UCSD-AML1 (cell line): ENCODE measurements around the gene SLC25A27.
"Not testable (repeated sequence)": the region's sequence is repeated elsewhere in the genome, so short reads cannot be mapped to it uniquely, and the experiment has no call there.

Experiments
- DNase-seq: peaks from one replicate; lab custom pipeline; 2025; ENCODE audit not compliant: unreplicated experiment; lab: John Stamatoyannopoulos, UW

SLC25A27 gene, protein sequence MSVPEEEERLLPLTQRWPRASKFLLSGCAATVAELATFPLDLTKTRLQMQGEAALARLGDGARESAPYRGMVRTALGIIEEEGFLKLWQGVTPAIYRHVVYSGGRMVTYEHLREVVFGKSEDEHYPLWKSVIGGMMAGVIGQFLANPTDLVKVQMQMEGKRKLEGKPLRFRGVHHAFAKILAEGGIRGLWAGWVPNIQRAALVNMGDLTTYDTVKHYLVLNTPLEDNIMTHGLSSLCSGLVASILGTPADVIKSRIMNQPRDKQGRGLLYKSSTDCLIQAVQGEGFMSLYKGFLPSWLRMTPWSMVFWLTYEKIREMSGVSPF

DNA sequence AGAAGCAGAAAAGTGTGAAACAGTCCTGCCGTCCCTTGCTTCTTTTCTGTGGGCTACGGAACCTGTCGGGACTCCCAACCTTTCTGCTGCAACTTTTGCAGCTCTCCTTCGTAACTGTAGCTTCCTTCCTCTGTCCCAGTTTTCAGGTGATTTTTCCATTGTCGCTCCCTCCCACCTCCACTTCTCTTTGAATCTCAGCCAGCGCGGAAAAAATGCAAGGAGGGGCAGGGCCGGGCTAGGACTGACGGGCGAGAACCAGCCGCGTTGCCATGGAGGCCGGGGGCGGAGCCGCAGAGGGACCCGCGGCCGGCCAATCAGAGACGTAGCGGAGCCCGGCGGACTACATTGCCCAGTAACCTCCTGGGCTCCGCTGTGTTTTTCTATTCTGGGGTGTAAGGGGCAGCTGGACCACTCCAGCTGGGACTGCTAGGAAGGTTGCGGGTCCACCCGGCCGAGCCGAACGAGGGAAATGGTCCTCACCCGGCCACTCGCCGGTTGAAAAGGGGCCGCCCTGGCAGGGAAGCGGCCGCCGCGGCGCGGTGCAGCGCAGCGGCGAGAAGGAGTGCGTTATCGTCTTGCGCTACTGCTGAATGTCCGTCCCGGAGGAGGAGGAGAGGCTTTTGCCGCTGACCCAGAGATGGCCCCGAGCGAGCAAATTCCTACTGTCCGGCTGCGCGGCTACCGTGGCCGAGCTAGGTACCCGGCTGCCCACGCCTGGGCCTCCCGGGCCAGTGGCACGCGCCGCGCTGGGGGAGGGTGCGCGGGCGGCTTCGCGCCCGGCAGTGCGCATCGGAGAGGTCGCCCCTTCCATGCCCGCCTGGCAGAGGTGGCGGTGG is at the start of gene SLC25A27, which contains the start of gene CYP39A1:
Gene SLC25A27 (plus strand): TSS at position 373 of the 836 bp plus-strand sequence. CDS start 218 bp downstream, at position 591.
Gene CYP39A1 (minus strand): TSS at position 216 of the 836 bp plus-strand sequence. CDS start 236 bp downstream, outside the sequence.
- peak; percentile 77 for DNase-seq

DNA sequence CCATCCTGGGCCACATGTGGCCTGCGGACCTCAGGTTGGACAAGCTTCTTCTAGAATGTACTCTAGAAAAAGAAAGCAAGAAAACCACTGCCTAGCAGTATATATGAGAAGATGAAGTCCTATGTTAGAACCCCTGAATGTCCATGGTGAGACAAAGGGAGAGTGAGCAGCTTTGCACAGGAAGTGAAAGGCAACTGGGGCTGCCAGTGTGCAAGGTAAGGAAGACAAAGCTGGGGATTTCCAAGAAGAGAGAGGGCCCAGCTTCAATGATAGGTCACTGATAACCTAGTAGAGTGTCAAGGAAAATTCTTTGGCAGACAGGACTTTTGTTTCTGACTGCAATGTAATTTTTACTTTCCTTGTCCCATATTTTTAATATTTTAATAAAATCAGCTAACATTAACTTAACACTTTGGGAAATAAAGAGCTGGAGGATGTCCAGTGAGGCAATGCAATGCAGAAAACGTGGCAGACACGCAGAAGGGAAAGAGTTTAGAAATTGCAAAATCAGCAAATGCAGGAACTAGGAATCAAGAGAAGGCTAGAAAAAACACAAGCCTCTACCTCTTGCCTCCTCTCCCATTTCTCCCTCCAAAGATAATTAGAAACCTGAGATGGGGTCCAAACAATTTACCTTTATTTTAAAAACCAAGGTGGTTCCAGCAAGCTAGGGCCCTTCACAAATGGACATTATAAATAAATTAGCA is 47.5 kb upstream of the SLC25A27 start:
- DNase-seq = no peak

DNA sequence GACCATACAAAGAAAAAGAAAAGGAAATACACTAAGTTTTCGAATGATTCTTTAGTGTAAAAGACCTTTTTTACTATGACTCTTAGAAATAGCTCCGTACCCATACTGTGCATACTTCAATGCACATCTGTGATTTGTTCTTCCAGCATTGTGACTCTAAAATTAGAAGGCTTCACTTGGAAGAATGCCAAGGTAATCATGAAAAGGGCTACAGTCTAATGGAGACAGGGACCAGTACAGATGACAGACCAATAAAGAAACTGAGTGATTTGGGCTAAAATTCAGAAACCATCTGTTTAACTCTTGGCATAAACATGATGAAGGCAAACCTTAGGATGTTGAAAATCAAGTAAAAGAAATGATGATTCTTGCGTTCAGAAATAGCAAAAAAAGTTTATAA is 46.4 kb upstream of the SLC25A27 start:
- DNase-seq = no peak

DNA sequence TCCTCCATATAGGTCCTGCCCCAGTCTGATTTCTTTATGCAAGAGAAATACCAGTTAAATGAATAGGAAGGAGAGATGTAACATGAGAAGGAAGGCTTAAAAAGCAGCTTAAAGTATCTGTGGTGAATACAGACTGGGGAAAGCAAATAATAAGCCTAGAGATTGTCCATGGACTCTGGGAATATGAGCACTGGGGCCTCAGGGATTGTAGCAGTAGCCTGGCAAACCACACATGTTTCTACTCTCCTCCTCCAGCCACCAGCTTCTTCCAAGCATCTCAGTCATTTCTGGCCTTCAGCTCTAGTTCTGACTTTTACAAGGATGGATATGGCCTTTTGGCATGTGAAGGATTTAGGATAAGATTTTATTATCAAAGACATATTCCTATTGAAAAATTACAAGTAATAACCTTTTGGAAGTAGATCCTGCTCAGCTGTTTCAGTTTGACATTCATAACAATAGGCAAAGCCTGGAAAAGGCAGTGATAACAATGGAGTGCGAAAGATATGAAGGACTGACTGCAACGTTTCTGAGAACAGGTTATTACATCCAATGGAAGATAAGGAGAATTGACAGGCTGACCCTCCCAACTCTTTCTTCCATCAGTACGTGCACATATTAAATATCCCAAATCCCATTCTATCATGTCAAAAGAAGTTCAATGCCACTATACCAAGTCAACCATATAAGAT is 41.8 kb upstream of the SLC25A27 start:
- no peak for DNase-seq

DNA sequence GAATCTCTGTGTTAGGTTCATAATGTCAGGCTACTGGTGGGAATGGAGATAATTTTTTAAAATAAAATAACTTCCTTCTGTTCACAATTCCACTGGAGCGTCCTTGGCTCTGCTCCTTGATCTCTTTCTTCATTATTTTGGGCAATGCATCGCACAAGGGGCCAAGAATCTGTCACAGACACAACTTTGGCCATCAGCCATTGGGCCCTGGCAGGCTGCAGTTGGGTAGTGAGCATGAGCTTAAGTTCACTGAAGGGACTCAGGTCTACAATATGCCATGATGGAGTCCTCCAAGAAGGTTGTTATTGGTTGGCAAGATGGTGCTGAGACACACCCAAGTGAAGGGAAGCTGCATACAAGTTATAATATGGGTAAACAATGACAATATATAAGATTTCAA is 40.1 kb upstream of the SLC25A27 start:
- no peak for DNase-seq

DNA sequence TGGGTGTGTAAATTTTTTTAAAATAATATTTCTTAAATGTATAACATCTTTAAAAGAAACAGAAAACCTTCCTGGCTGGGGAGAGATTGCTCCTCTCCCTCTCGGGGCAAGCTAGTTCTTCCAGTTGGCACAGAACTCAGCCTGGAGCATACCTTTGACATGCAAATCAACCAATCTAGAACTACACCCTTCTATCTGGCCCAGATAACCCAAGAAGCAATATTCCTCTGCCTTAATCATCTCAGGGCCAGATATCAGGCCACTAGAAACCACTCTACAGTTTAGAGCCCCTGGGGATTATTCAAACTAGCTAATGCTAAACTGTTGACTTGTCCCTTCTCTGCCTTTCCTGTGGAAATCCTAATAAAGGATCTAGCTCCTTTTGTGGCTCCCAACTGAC is 34.0 kb upstream of the SLC25A27 start:
- no peak for DNase-seq

DNA sequence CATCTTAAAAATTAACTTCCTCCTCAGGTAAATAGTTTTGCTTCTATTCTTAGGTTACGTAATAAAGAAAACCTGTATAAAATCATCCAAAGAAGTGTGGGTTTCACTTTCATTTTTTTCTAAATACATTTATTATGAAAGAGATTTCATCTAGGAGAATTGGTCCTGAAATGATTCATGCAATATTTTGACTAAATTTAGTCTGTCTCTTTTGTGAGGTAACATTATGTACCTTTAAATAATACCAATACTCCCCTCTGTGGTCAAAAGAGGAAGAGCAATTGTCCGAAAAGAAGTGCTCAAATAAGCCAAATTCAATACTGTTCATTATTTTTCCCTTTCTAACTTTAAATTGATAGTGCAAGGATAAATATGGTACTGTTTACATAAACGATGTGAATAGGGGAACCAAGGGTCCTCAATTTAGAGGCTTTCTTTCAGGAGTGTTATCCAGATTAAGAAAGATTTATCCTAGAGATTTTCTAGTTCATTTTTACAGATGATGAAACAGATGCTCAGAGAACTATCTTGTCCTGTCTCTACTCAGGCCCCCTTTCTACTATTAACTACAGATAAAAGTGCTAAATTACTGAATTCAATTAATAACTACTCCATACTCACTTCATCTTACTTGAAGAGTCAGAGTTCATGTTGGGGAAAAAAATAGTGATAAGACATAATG is 26.4 kb upstream of the SLC25A27 start:
- no peak for DNase-seq

DNA sequence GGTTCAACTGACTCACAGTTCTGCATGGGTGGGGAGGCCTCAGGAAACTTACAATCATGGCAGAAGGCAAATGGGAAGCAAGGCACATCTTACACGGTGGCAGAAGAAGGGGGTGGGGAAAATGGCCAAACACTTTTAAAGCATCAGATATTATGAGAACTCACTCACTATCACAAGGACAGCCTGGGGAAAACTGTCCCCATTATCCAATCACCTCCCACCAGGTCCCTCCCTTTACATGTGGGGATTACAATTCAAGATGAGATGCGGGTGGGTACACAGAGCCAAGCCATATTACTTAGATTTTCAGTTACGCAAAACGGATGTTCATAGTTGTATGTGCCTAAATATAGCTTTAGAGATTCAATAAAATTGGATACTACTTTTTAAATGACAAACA is 25.8 kb upstream of the SLC25A27 start:
- no peak for DNase-seq

DNA sequence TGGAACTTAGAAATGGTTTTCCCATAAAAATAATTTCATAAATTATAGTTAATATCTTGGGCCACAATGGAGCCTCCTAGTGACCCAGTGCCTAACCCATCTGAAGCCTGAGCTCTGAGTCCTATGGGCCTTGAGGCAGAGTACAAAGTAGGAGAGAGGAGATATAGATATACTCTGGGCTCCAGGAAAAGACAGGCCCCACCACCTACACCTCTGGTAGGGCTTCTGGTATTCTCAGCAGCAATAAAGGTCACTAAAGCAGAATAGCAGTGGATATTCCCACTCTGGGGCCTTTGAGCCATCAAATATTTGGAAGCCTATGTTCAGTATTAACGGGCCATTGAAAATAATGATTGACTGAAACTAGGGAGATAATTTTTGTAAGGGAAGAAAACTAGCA is 24.3 kb upstream of the SLC25A27 start:
- no peak for DNase-seq

DNA sequence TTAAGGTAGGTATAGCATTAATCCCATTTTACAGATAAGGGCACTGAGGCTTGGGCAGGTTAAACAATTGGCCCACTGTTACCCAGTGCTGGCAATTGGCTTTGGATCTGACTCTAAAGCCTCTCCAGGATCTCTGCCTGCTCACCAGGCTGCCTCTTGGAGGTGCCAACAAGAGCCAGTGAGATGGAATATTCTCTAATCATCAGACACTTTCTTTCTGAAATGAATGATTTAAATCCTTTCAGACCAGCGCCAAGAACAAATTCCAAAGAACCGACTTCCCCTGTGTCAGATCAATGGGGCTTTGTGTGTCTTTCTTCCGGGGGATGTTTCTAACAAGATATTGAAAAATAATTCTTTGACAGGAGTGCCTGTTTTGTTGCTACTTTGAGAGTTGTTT is 23.8 kb upstream of the SLC25A27 start:
- no peak for DNase-seq

DNA sequence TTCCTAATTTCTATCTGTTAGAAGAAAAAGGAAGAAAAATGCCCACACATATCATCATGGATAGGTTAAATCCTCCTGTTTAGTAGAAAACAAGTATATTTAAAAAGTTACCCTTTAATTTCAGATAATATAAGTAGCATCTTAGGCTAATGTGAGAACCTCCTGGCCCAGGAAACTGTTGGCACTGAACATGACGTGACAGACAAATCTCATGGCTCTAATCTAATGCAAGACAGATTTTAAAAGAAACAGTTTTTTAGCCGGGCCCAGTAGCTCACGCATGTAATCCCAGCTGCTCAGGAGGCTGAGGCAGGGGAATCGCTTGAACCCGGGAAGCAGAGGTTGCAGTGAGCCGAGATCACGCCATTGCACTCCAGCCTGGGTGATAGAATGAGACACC is 23.1 kb upstream of the SLC25A27 start:
- no peak for DNase-seq

DNA sequence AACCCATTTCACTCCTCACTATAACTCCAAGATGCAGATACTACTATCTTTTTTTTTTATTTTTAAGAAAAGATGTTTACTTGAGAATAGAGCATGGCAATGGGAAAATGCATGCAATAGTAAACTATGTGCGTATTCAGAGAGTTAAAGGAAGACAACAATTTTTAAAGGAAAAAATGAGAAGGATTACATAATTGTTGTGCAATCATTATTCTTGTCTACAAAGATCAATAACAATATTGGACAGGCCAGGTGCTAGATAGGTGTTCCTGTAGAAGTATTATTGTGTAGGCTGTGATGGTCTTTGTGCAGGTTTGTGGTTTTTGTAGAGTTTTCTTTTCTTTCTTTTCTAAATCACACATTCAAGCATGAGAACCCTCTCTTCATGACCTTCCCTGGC is 20.7 kb upstream of the SLC25A27 start:
- DNase-seq = no peak

DNA sequence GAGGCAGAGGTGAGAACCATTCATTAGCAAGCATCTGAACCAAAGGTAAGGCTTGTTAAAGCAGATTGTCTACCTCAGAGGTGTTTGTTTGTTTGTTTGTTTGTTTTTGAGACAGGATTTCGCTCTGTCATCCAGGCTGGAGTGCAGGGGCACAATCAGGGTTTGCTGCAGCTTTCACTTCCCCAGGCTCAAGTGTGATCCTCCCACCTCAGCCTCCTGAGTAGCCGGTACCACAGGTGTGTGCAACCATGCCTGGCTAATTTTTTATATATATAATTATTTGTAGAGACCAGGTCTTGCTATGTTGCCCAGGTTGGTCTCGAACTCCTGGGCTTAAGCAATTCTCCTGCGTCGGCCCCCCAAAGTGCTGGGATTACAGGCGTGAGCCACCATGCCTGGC is 17.3 kb upstream of the SLC25A27 start:
- no peak for DNase-seq

DNA sequence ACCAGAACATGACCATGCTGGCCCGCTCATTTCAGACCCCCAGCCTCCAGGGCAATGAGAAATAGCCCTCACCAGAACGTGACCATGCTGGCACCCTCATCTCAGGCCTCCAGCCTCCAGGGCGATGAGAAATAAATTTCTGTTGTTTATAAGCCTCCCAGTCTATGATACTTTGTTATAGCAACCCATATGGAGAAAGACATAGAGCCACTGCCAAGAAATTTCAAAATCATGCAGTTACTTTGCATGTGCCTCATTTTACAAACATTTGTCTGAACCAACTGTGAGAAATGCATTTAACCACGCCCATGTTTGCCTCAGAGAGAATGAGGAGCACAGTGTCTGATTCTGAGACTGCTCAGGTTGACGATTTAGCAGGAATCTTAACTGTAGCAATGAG is 15.6 kb upstream of the SLC25A27 start:
- DNase-seq = no peak

DNA sequence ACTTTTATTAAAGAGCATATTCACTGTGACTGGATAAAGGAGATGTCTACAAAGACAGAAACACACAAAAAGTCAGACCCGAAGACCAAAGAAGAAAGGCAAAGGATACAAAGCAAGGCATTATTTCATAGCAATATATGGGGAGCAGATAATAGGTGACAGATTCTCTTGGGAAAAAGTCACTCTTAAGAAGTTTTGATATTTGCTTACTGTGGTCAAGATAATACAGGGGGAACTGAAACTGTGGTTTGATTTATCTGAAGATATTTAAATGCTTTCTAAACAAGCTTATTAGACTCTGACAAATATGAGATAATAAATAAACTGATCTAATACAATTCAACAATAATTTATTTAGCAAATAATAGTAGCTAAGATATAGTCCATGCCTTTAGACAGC is 14.8 kb upstream of the SLC25A27 start:
- DNase-seq = no peak

DNA sequence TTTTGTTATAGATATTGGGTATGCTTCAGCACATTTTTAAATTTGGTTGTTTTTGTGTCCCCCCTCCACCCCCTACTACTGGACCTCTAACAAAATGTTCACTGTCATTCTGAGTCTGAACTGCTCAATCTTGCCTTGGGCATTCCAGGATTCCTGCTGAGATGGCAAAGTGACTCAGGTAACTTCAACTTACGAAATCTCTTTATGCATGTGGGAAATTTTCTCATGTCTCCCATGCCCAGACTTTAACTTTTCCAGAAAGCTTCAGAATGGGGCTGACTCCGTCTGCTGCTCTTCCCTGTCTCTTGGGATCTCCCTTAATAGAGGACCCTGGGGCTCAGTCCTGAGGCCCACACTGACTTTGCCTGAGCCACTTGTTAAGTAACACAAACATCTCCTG is 14.1 kb upstream of the SLC25A27 start:
- DNase-seq = no peak

DNA sequence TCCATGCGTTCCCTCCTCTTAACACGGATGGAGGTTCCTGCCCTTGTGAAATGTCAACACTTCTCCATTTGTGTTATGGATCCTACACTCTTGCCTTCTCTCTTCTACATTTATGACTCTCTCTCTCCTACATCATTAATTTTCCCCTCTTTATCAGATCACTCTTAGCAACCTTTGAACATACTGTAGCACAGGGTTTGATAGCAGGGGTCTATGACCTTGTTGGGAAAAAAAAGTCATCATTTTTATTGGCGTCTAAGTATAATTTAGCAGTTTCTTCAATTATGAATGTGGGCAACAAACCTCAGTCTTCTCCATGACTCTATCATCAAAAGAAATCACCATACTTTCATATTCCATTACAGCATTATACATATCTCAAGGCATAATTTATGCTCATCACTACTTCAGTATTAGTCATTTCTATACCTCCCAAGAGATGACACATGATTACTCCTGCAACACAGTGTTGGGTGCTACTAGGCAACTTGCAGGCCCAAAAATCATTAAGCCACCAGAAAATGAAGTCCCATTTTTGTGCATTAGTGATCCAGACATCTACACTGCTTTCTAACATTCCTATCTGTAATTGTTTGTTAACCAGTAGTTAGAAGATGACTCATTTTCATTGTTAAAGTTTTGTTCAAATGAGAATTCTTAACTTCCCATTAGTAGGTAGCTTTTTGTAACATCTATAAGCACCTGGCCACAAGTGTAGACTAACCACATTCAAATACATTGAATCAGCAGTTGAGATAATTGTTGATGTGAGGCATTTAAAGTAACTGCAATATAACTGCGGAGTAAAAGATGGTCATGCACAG is 9.6 kb upstream of the SLC25A27 start:
- no peak for DNase-seq

DNA sequence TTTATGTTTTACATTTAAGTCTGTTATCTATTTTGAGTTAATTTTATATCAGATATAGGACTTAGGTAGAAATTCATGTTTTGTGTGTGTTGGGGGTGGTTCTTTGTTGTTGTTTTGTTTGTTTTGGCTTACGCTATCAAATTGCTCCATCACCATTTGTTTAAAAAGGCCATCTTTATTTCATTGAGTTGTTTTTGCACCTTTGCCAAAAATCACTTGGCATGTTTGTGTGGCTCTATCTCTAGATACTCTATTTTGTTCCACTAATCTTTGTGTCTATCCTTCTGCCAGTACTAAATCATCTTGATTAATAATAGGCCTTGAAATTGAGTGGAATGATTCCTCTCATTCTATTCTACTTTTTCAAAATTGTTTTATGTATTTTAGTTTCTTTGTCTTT is 7.5 kb upstream of the SLC25A27 start:
- no peak for DNase-seq

DNA sequence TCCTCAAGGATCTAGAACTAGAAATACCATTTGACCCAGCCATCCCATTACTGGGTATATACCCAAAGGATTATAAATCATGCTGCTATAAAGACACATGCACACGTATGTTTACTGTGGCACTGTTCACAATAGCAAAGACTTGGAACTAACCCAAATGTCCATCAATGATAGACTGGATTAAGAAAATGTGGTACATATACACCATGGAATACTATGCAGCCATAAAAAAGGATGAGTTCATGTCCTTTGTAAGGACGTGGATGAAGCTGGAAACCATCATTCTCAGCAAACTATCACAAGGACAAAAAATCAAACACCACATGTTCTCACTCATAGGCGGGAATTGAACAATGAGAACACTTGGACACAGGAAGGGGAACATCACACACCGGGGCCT is 4.7 kb upstream of the SLC25A27 start:
- not testable (repeated sequence) for DNase-seq
